GM18526 (cell line): Measurements from ENCODE around the gene HPCA.

ENCODE experiments used
- POLR2A ChIP-seq: IDR thresholded peaks from 3 replicates; pipeline ENCODE4 v1.6.1; 2011; ENCODE audit not compliant: insufficient read length; ENCODE audit errors: extremely low read depth

Gene HPCA

DNA sequence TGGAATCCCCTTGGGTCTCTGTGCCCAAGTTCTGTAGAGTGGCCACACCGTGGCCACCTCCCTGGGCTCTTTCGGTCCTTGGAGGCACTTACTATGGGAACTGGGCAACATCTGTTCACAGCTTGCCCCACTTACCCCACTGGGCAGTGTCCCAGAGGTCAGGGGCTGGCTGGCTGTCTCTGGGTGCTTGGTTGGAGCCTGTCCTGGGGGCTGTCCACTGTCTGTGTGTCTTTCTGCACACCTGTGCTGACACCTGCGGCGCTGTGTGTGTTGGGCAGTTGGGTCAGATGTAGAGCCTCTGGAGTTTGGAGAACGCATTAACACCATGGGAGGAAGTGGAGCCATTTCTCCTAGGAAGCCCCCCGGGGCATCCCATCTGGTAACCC is 16.2 kb downstream of the HPCA start:
- TF ChIP-seq POLR2A, result no peak

DNA sequence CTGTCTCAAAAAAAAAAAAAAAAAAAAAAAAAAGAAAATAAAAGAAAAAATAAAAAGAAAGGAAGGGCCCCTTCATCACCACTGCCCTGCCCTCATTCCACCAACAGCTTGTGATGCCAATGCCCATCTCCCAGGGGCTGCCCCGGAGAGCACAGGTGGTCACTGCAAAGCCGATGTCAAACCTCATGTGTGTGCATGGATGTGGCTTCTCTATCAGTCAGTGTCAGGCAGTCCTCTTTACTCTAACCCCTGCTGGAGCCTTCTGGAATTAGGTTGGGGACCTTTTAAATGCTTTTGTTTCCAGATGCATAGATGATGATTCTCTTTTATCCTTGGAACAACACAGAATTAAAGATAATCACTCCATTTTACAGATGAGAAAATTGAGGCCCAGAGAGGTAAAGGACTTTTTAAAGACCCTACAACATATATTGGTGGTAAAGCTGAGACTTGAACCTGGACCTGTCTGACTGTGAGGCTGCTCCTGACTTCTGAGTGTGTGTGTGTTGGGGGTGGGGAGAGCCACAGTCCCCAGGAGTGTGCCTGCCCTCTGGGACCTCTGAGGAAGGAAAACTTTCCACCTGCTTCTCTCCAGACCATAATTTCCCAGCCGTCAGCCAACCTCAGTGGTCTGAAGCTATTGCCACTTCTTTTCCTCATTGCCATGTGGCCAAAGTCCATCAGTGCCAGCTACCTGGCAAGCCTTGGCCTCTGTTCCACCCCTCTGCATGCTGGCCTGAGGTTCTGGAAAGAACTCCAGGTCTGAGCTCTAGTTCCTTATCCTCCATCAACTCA is 17.9 kb downstream of the HPCA start:
- TF ChIP-seq POLR2A, result no peak

DNA sequence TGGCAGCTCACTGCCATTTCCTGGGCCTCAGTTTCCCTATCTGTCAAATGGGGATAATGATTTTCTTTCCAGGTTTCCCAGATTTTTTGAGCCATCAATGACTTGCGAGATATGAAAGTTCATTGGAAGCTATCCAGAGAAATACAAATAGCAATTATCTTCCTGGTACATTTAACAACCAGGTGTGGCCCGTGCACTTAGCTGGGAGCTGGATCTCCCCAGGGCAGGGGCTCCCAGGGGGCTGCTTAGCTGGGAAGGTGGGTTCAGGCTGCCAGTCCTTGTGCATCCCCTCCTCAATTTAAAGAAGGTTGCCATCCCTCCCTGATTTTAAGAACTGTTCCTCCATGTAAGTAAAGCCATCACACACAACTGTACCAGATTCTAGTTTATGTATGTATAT is 18.5 kb downstream of the HPCA start:
- no peak for TF ChIP-seq POLR2A

DNA sequence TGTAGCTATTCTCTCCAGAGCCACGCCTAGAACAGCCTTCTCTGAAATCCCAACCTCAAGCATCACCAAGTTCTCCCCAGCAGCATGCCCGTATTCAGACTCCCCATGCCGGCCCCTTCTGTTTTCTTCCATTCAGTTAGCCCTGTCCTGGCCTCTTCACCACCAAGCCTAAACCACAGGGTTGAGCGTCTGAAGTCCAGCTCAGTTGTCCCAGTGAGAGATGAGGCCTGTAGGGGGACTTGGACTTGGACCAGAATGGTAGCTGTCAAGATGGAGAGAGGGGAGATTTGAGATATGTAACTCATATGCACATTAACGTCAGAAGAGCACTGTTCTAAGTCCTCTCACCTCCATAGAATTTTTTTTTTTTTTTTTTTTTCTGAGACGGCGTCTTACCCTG is 20.4 kb downstream of the HPCA start:
- TF ChIP-seq POLR2A, result no peak

- TF ChIP-seq POLR2A, result no peak
Measured at GRCh38 chr1:32907435-32907834, 21.1 kb downstream of the HPCA start.

DNA sequence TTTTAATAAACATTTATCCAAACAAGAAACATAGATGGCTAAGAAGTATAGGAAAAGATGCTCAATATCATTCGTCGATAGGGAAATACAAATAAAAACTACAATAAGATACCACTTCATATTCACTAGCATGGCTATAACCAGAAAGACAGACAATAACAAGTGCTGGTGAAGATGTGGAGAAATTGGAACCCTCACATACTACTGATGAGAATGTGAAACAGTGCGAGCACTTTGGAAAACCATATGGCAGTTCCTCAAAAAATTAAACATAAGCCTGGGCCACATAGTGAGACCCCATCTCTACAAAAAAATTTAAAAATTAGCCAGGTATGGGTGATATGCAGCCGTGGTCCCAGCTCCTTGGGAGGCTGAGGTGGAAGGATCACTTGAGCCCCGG is 24.0 kb downstream of the HPCA start:
- TF ChIP-seq POLR2A, result no peak

GRCh38 chr1:32915766-32916706 is 29.7 kb downstream of the HPCA start:
- TF ChIP-seq POLR2A, result no peak

DNA sequence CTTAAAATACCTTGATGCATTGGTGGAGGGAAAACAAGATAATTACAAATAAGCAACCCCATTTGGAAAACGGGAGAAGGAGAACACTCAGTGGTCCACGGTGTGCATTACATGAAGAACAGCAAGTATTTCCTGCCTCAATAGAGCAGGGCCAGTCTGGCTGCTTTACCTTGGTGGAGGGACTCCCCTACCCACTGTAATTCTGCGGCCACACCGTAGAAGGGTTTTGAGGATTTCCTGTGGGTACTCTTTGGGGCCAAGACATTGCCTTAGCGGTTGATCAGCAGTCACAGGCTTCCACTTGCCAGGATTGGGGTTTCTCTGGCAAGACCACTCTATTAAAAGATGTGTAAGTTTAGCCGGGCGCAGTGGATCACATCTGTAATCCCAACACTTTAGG is 31.2 kb downstream of the HPCA start:
- no peak for TF ChIP-seq POLR2A

GRCh38 chr1:32918179-32918578 is 31.9 kb downstream of the HPCA start:
- no peak for TF ChIP-seq POLR2A

- no peak for TF ChIP-seq POLR2A
Measured at GRCh38 chr1:32919811-32920733, 33.8 kb downstream of the HPCA start.

DNA sequence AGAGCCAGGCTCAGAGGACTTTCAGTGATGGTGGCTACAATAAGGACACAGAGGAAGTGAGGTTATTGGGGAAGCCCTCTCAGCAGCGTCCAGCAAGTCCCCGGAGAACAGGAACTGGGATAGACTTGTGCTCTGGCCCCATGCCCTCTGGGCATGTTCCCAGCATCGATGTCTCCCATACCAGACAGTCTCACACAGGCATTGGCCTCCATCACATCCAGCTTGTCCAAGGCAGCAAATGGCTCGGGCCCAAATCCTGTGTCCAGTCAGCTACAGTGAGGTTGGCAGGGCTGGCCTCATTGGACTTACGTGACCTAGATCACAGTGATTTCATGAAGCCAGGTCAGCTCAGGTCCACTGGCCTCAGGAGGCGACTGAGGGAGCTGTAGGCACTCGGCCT is 34.5 kb downstream of the HPCA start:
- no peak for TF ChIP-seq POLR2A

GRCh38 chr1:32924881-32925344 is 38.6 kb downstream of the HPCA start:
- TF ChIP-seq POLR2A, result no peak

- TF ChIP-seq POLR2A, result no peak
Measured at GRCh38 chr1:32925403-32926162, 39.3 kb downstream of the HPCA start.

DNA sequence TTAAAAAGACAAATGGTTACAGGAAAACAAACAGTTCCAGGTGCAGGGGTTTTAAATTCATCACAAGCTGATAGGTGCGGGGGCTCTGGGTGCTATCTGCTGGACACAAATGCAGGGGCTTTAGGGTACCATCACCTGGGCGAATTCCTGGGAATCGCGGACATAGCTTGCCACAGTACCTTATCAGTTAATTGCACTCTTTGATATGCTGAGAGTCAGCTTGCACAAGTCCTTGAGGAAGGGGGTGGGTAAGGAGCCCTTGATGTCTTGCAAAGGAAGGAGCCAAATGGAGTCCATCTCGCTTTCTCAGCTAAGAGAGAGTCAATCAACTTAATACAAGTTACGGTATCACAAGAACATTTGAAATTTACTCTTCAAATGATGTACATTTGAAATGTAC is 40.3 kb downstream of the HPCA start:
- TF ChIP-seq POLR2A, result no peak
